CD4-positive, alpha-beta T cell treated with Interleukin-1 beta for 1 hour (primary cell): Measurements from ENCODE around the gene IFFO2.
"Not testable (repeated sequence)": the region's sequence is repeated elsewhere in the genome, so short reads cannot be mapped to it uniquely, and the experiment has no call there.

Source experiments
- DNase-seq, 2 donors: peaks; one replicate each; pipeline ENCODE4 v3.0.0-alpha.2; 2020 to 2022

IFFO2 gene

GRCh38 chr1:18871401-18872070, 84.9 kb downstream of the IFFO2 start:
- DNase-seq, result no peak

GRCh38 chr1:18870957-18871356, 85.5 kb downstream of the IFFO2 start:
- DNase-seq, result no peak

DNA sequence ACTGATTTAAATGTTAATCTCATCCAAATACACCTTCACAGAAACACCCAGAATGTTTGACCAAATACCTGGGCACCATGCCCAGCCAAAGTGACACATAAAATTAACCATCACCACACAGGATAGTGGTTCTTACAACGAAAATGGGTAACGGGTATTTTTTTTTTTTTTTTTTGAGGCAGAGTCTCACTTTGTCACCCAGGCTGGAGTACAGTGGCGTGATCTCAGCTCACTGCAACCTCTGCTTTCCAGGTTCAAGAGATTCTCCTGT, 85.9 kb downstream of the IFFO2 start:
- DNase-seq, result not testable (repeated sequence)

DNA sequence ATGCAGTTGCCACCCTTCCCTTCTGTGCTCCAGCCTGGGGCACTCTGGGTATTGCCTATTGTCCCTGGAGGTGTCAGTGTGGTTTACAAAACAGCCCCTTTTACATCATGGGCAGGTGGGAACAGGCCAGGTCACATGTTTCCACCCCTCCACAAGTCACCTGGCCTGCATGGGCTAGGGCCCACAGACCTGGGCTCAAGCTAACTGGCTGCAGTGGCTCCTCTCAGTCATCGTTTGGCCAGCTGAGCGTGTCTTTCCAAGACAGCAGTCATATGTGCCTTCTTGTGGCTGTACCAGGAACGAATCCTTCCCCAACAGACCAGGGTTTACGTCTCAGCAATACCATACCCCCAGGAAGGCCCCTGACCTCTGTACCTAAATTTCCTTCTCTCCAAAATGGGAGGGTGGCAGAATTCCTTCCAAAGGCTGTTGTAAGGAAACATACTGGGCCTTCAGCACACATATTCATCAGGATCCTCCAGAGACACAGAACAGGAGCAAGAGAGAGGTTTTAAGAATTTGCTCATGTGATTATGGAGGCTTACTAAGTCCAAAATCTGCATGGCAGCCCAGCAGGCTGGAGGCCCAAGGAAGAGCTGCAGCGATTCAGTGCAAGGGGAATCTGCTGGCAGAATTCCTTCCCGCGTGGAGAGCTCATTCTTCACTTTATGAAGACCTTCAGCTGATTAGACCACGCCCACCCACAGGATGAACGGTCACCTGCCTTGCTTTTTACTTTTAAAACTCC, 86.5 kb downstream of the IFFO2 start:
- no peak for DNase-seq

DNA sequence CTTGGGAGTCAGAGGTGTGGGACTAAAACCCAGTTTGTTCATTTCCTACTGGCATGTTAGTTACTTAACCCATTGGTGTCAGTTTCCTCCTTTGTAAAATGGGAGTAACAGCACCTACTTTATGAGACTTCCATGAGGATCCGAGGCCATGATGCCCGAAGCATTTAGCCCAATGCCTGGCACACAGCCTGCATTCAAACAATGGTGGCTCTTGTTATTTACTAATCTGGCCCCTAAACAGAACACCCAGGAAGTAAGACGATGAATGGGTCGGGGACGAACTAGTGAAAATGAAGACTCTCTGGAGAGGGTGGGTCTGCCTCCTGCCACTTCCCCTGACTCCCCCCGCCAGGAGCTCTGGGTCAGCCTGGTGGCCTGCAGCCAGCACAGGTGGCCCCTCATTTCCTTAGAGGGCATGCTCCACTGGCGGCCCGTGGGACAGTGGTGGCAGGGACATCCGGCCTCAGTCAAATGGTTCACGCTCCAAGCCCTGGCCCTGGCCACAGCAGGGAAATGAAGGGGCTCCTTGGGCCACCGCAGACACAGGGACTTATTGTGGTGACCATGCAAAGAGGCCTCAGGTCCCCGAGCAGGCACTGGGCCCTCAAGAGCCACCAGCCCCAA, 87.6 kb downstream of the IFFO2 start:
- no peak for DNase-seq

DNA sequence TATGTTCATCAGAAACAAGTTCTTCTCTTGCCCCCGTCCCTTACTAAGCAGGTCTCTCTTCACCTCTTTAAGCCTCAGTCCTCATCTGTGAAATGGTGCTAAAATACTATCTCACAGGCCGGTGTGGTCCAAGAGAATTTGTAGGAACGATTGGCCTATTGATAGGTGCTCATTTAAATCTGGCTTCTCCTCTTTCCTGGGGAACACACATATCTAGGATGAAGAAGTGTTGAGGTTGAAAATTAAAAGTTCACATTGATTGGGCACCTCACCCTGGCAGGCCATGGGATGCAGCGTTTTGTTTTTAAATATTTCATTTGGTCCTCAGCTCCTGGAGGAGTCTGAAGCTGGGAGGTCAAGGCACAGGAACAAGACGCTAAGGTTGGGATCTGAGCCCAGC, 88.1 kb downstream of the IFFO2 start:
- no peak for DNase-seq

GRCh38 chr1:18866846-18867245, 89.6 kb downstream of the IFFO2 start:
- DNase-seq, result no peak

DNA sequence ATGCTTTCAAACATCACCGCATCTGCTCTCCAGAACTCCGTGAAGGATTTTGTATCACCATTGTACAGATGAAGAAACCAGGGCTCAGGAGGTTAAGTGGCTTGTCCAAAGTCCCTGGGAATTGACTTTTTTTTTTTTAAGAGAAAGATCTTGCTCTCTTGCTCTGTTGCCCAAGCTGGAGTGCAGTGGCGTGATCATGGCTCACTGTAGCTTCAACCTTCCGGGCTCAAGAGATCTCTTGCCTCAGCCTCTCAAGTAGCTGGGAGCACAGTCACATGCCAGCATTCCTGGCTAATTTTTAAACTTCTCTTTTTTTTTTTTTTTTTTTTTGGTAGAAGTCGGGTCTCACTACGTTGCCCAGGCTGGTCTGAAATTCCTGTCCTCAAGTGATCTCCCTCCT, 90.2 kb downstream of the IFFO2 start:
- DNase-seq, result no peak

DNA sequence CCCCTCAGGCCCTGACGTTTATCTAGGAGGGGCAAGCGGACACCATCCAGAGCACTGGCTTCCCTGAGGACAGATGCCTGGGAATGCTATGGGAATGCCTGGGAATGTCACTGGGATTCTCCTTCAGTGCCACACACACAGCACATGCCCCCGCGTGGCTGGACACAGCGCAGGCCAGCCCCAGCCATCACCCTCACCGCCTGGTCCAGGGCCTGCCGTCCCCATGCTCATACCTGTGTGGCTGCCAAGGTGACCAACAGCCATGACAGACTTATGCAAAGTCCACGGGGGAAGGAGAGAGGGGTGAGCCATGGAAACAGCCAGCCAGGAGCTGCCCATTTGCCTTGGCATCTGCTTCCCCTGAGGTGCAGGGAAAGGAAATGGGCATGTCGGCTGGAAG, 91.3 kb downstream of the IFFO2 start:
- DNase-seq, result no peak

- DNase-seq, result no peak
These were observed 94.9 kb downstream of the IFFO2 start for GRCh38 chr1:18861590-18861989.

DNA sequence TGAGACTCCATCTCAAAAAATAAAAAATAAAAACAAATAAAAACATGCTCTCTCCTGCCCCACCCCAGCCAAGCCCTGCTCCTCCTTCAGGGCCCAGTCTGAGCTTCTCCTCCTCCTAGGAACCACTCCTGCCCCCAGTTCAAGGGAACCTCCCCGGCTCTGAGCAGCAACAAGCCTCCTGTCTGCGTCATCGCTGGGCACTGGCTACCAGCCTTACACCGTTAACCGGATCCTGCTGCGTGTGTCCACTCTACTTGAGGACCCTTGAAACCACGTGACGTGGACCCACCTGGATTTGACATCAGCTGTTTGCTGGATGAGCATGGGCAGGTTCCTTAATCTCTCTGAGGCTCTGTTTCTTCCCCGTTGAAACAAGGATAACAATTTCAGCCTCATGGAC, 95.4 kb downstream of the IFFO2 start:
- DNase-seq, result no peak

DNA sequence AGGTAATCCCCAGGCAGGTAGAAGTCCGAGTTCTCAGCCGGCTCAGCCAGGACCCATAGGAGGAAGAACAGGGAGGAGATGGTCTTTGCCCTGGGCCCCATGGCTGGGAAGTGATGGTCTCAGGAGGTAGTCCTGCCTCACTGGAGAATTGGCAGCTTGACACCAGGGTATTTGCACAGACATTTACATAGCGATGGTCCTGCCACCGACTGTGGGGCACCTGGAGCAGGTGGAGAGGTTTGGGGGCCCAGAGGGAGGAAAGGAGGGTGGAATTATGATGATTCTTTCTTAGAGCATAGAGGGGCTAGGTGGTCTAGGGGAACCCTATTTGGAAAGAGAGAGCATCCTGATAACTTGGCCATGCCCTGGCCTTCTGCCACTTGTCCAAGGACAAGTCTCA, 96.9 kb downstream of the IFFO2 start, which contains the start of gene TAS1R2:
Gene TAS1R2, minus strand, starts transcription at position 101 of the 400 bp plus-strand sequence. Its CDS starts 0 bp downstream, at position 101.
- DNase-seq, result no peak

GRCh38 chr1:18858070-18858688, 98.3 kb downstream of the IFFO2 start:
- no peak for DNase-seq

GRCh38 chr1:18856435-18856834, 100.0 kb downstream of the IFFO2 start:
- no peak for DNase-seq

DNA sequence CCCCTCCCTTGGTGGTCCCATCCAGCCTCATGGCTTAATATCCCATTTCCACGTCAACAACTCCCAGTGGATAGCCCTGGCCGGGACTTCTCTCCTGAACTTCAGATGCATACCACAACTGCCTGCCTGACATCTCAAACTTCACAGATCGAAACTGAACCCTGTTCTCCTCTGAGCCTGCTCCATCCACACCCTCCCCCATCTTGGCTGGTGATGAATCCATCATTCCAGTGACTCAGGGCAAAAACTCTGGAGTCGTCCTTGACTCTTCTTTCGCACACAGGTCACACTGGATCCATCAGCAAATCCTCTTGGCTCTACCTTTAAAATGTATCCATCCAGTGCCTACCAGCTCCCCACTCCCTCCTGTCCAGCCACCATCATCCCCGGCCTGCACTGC, 100.9 kb downstream of the IFFO2 start:
- DNase-seq, result no peak

GRCh38 chr1:18854331-18855025, 102.0 kb downstream of the IFFO2 start:
- no peak for DNase-seq
